Subcutaneous abdominal adipose tissue (tissue), 5 donors: Measurements from ENCODE around the gene CMIP.

Experiments used
- H3K27ac ChIP-seq: one replicate; pipeline ENCODE4 v1.7.0; 2013; ENCODE audit warnings: low read depth, mild to moderate bottlenecking, inconsistent platforms, low read length, moderate library complexity
- H3K27me3 ChIP-seq, 5 donors: one replicate each; pipeline ENCODE4 v1.7.0; 2013; ENCODE audit warnings: low read length in 5 of 5, inconsistent platforms in 1 of 5; ENCODE audit not compliant: control insufficient read depth in 5 of 5, insufficient read depth in 4 of 5
- H3K36me3 ChIP-seq, 5 donors: one replicate each; pipeline ENCODE4 v1.7.0; 2013; ENCODE audit warnings: low read length in 5 of 5; ENCODE audit not compliant: control insufficient read depth in 5 of 5, insufficient read depth in 5 of 5
- H3K4me1 ChIP-seq, 5 donors: one replicate each; pipeline ENCODE4 v1.7.0; 2013; ENCODE audit warnings: low read length in 5 of 5, mild to moderate bottlenecking in 3 of 5, moderate library complexity in 1 of 5; ENCODE audit not compliant: control insufficient read depth in 5 of 5, insufficient read depth in 5 of 5
- H3K4me3 ChIP-seq, 5 donors: one replicate each; pipeline ENCODE4 v1.7.0; 2013; ENCODE audit warnings: low read length in 5 of 5, low read depth in 1 of 5
- H3K9ac ChIP-seq, 5 donors: one replicate each; pipeline ENCODE4 v1.7.0; 2013; ENCODE audit warnings: low read length in 5 of 5, mild to moderate bottlenecking in 4 of 5, moderate library complexity in 3 of 5
- H3K9me3 ChIP-seq, 5 donors: one replicate each; pipeline ENCODE4 v1.7.0; 2013; ENCODE audit warnings: low read length in 5 of 5; ENCODE audit not compliant: control insufficient read depth in 5 of 5
- donor health status: healthy.
- donor health status: healthy.
- donor health status: healthy.
- donor health status: healthy.
- donor health status: healthy.

The CMIP gene

DNA sequence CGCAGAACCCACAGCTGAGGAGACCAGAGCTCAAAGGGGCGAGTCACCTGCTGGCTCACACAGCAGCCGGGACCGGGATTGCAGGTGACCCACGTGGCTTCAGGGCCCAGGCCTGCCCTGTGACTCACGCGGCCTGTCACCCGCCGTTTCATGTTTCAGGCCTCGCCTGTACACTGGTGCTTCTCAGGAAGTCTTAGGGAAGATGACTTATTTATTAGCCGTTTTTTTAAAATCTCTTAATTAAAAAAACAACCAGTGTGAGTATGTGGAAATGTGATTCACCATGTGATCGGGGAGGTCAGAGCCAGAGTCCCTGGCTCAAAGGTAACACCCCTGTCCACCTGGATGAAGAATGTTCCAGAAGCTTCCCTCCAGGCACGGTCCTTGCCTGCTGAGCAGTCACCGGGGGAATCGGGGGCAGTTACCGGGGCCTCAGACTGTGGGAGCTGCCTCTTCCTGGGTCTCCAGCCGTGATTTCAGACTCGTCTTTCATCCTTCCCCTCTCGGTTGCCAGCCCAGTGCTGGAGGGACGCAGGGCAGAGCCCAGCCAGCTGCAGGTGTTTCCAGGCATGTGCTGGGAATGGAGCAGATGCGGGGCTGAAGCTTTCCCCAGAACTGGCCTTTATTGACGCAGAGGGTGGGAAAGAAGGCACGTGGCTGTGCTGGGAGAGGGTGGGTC is 49.3 kb downstream of the CMIP start:
- Histone ChIP-seq H3K9ac (peak overlapping the region in 2 of 5 donors; percentile 42 to 65), H3K36me3 (peaks cover 0 to 3% (median 0%) of the 10 kb centered on the region in 5 donors), H3K4me1 (peaks cover 16 to 97% (median 69%) of the 10 kb centered on the region in 5 donors), H3K27ac (peak overlapping the region; percentile 77), H3K4me3 (no peak overlapping the region), H3K9me3 (no peaks in the 10 kb centered on the region), H3K27me3 (no peaks in the 10 kb centered on the region)

DNA sequence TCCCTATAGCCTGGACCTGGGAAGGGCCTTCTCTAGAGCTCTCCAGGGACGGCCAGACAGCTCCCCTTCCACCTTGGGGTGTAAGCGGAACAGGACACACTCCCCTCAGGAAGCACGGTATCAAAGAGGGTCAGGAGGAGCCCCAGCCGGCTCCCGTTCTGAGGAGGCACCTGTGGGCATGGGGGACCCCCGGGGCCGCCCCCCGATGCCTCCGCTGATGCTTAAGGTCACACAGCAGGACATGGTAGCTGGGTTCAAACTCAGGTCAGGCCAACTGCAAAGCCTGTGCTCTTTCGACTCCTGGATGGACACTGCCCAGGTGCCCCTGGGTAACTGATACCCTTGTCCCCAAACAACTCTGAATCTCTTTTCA is 49.8 kb downstream of the CMIP start:
- peaks cover 0 to 3% (median 0%) of the 10 kb centered on the region in 5 donors for H3K36me3 ChIP-seq
- no peaks in the 10 kb centered on the region for H3K9me3 ChIP-seq
- H3K4me1 ChIP-seq: peaks cover 13 to 97% (median 68%) of the 10 kb centered on the region in 5 donors
- peak overlapping the region in 1 of 5 donors; percentile 65 for H3K9ac ChIP-seq
- no peaks in the 10 kb centered on the region for H3K27me3 ChIP-seq
- peak overlapping the region; percentile 77 for H3K27ac ChIP-seq
- no peak overlapping the region for H3K4me3 ChIP-seq

DNA sequence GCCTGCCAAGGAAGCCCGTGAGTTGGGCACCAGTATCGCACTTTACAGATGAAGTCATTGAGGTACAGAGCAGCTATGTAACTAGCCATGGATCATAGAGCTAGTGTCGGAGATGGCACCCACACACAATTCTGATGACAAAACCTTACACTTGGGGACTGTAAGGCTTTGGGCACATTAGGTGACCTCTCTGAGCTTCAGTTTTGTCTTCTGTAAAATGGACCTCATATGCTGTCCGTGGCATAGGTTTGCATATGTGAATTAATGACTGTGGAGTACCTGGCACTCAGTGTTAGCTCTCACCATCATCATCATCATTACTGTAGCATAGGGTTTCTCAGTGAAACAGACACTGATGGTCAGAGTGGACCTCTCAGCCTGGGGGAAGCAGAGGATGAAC is 50.3 kb downstream of the CMIP start:
- Histone ChIP-seq H3K4me3 (no peak overlapping the region), H3K9ac (peak overlapping the region in 1 of 5 donors; percentile 65), H3K4me1 (peaks cover 10 to 97% (median 64%) of the 10 kb centered on the region in 5 donors), H3K27ac (peak overlapping the region; percentile 77), H3K9me3 (no peaks in the 10 kb centered on the region), H3K27me3 (no peaks in the 10 kb centered on the region), H3K36me3 (peaks cover 0 to 3% (median 0%) of the 10 kb centered on the region in 5 donors)

DNA sequence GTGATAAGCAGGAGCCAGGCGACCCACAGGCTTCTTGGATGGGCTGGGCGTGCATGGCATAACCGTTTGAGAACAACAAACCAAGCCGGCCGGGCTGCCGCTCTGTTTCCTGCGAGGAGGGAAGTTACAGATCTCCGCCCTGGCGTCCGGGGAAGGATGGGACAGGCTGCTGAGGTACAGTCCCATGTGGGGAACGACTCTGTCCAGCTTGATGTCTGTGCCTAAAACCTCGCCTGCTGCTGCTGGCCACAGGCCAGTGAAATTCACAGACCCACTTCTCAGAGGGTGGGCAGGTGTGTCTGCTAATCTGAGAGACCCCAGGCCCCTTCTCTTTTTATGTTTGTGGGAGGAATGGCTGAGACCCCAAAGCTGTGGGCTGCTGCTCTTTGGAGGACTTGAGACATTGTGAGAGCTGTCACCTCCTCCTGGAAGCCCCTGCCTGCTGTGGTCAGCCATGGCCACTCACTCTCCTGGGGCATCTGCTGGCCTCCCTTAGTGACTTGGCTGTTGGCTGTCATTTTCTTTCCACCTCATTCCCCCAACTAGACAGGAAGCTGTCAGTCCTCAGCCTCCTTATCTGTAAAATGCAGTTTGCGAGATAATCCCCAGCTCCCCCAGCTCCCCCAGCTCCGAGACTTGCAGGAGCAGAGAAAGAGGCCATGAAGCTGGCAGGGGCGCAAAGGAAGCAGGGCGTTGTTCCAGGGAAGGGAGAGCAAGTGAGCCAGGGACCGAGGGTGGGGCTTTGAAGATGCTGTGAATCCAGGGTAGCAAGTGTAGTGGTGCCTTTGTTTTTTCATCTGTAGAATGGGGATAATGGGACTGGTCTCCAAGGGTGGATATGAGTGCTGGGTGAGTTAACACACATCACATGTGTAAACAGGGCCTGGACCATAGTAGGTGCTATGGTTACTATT is 51.0 kb downstream of the CMIP start:
- Histone ChIP-seq H3K27me3 (no peaks in the 10 kb centered on the region), H3K9ac (peak overlapping the region in 2 of 5 donors; percentile 2 to 40), H3K9me3 (no peaks in the 10 kb centered on the region), H3K4me1 (peaks cover 8 to 92% (median 59%) of the 10 kb centered on the region in 5 donors), H3K27ac (peak overlapping the region; percentile 77), H3K36me3 (peaks cover 0 to 3% (median 0%) of the 10 kb centered on the region in 5 donors), H3K4me3 (no peak overlapping the region)

DNA sequence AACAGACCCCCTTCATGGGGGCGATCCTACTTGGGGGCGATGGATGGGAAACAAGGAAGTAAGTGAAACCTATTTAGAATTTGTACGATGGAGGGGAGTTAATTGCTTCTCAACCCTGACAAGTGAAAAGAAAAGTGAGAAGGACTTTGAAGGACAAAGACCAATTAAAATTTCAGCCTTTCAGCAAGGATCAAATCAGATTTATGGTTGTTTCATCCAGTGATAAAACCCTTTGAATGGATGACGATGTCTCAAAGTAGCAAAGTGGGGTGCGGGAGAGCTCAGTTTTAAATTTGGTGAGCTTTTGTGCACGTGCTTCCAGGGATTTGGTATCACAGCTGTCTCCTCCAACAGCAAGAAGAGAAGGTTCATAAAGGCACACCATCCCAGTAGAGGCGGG is 51.7 kb downstream of the CMIP start:
- no peak overlapping the region for H3K9ac ChIP-seq
- H3K4me1 ChIP-seq: peaks cover 8 to 92% (median 59%) of the 10 kb centered on the region in 5 donors
- H3K27me3 ChIP-seq: no peaks in the 10 kb centered on the region
- H3K4me3 ChIP-seq: no peak overlapping the region
- H3K9me3 ChIP-seq: no peaks in the 10 kb centered on the region
- peak overlapping the region; percentile 6 for H3K27ac ChIP-seq
- peaks cover 0 to 3% (median 0%) of the 10 kb centered on the region in 5 donors for H3K36me3 ChIP-seq

DNA sequence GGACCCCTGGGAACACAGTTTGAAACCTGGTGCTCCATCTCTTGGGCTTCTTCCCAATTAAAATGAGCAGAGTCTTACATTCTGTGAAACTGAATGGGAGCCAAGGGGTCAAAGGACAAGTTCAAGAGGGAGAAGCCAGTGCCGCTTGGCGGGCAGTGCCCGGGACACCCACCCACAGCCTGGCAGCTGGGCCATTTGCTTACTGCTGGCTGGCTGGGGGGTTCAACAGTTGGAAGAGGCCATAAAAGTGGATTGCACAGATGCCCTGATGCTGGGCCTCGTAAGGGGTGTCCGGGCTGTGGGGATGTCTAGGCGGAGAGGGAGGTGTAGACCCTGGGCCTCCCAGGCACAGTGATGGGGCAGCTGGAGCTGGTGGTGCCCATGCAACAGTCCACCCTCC is 52.1 kb downstream of the CMIP start:
- no peaks in the 10 kb centered on the region for H3K9me3 ChIP-seq
- H3K4me3 ChIP-seq: no peak overlapping the region
- H3K27ac ChIP-seq: peak overlapping the region; percentile 6
- H3K4me1 ChIP-seq: peaks cover 5 to 89% (median 57%) of the 10 kb centered on the region in 5 donors
- peaks cover 0 to 3% (median 0%) of the 10 kb centered on the region in 5 donors for H3K36me3 ChIP-seq
- no peaks in the 10 kb centered on the region for H3K27me3 ChIP-seq
- no peak overlapping the region for H3K9ac ChIP-seq

DNA sequence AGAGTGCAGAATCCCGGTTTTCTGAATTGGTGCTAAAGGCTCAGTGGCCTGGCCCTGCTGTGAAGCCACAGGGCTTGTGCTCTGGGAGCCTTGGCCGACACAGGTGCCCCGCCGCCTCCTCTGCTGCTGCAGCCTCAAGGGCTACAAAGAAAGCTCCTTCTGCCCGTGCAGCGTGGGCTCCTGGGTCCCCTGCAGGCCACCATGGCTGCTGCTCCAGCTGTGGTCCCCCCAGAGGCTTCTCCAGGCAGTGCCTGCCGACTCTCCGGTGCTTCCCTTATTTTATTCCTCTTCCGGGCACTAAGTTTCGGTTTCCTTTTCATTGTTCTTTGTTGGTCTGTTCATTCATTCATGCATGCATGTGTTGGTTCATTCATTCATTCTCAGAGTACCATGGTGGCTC is 53.1 kb downstream of the CMIP start:
- H3K27ac ChIP-seq: no peak overlapping the region
- H3K4me1 ChIP-seq: peaks cover 3 to 89% (median 52%) of the 10 kb centered on the region in 5 donors
- H3K27me3 ChIP-seq: no peaks in the 10 kb centered on the region
- H3K36me3 ChIP-seq: peaks cover 0 to 3% (median 0%) of the 10 kb centered on the region in 5 donors
- no peaks in the 10 kb centered on the region for H3K9me3 ChIP-seq
- H3K4me3 ChIP-seq: no peak overlapping the region
- H3K9ac ChIP-seq: no peak overlapping the region

DNA sequence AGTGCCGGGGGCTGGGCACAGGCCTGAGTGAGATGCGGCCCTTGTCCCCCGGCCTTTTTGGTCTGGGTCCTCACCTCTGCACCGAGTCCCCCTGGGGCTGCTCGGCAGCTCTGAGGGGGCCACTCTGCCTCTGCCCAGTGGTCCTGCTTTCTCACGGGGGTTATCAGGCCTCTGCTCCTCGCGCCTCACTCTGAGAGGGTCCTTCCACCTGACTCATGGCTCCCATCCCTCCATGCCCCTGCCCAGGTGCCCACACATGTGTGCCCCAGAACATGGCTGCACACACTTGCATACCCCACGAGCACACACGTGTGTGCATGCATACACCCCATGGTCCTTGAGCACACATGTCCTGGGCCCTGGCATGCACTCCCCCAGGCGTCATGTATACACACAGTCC is 53.7 kb downstream of the CMIP start:
- H3K27ac ChIP-seq: no peak overlapping the region
- no peak overlapping the region for H3K4me3 ChIP-seq
- H3K36me3 ChIP-seq: peaks cover 0 to 3% (median 0%) of the 10 kb centered on the region in 5 donors
- H3K9ac ChIP-seq: no peak overlapping the region
- H3K4me1 ChIP-seq: peaks cover 3 to 89% (median 50%) of the 10 kb centered on the region in 5 donors
- no peaks in the 10 kb centered on the region for H3K27me3 ChIP-seq
- H3K9me3 ChIP-seq: no peaks in the 10 kb centered on the region

DNA sequence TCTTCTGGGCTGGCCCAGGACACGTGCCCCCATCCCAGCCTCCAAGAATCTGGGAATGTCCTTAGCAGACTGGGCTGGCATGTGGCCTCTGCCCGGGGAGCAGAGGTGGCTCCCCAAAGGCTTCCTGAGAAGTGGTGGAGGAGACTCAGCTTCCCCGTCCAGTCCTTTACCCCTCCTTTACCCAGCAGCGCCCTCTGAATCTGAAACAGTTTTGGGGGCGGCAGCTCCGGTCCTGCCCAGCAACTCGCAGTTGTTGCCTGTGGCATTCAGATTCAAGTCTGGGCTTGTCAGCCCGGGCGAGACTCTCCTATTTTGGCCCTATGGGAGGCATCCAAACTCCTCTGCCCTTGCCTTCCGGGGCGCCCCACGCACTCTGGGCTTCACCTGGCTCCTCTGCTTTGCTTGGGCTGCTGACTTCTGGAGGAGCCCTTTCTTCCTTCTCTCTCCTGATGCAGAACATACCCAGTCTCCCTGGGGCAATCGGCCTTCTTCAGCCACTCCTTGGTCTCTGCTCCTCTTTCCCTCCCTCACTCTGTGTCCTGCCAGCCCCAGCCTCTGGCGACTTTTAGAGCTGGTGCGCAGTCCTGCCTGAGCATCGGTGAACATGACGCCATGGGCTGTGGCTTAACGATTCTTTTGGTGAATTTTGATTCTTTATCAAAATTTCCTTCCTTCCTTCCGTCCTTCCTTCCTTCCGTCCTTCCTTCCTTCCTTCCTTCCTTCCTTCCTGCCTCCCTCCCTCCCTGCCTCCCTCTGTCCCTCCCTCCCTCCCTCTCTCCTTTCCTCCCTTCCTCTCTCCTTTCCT is 55.2 kb downstream of the CMIP start:
- no peaks in the 10 kb centered on the region for H3K9me3 ChIP-seq
- H3K9ac ChIP-seq: no peak overlapping the region
- peaks cover 0 to 3% (median 0%) of the 10 kb centered on the region in 5 donors for H3K36me3 ChIP-seq
- no peak overlapping the region for H3K27ac ChIP-seq
- no peak overlapping the region for H3K4me3 ChIP-seq
- H3K4me1 ChIP-seq: peaks cover 3 to 77% (median 48%) of the 10 kb centered on the region in 5 donors
- no peaks in the 10 kb centered on the region for H3K27me3 ChIP-seq
